HG02884 (cell line): Measurements from ENCODE around the gene SMARCA4.

ENCODE experiments used
- ATAC-seq: cut with Tn5 transposase; IDR thresholded peaks from one replicate; pipeline ENCODE4 v1.9.1; 2021; ENCODE audit warnings: mild to moderate bottlenecking, moderate library complexity; ENCODE audit not compliant: unreplicated experiment

The SMARCA4 gene

GRCh38 chr19:11028146-11028545 is 67.3 kb downstream of the SMARCA4 start:
- no peak for ATAC-seq

GRCh38 chr19:11031421-11032070 is 70.7 kb downstream of the SMARCA4 start:
- ATAC-seq, result no peak

- ATAC-seq, result no peak
These were observed 72.4 kb downstream of the SMARCA4 start for GRCh38 chr19:11033251-11033650.

- ATAC-seq, result no peak
These were observed 72.9 kb downstream of the SMARCA4 start for GRCh38 chr19:11033763-11034162.

GRCh38 chr19:11034449-11035213 is 73.8 kb downstream of the SMARCA4 start:
- ATAC-seq, result no peak

- no peak for ATAC-seq
These were observed 74.9 kb downstream of the SMARCA4 start for GRCh38 chr19:11035441-11036377.

GRCh38 chr19:11038511-11038910 is 77.7 kb downstream of the SMARCA4 start:
- no peak for ATAC-seq

GRCh38 chr19:11041194-11041593 is 80.4 kb downstream of the SMARCA4 start:
- no peak for ATAC-seq

GRCh38 chr19:11041966-11042627 is 81.3 kb downstream of the SMARCA4 start:
- ATAC-seq, result no peak

GRCh38 chr19:11044431-11044830 is 83.6 kb downstream of the SMARCA4 start:
- ATAC-seq, result no peak

- ATAC-seq, result no peak
These were observed 84.7 kb downstream of the SMARCA4 start for GRCh38 chr19:11045536-11045935.

- ATAC-seq, result no peak
These were observed 86.0 kb downstream of the SMARCA4 start for GRCh38 chr19:11046605-11047354.

GRCh38 chr19:11047866-11048265 is 87.0 kb downstream of the SMARCA4 start:
- no peak for ATAC-seq

GRCh38 chr19:11050323-11051114 is 89.7 kb downstream of the SMARCA4 start:
- no peak for ATAC-seq

- no peak for ATAC-seq
These were observed 93.0 kb downstream of the SMARCA4 start for GRCh38 chr19:11053817-11054195.

- no peak for ATAC-seq
These were observed 93.4 kb downstream of the SMARCA4 start for GRCh38 chr19:11054200-11054599.

GRCh38 chr19:11054628-11055027 is 93.8 kb downstream of the SMARCA4 start:
- ATAC-seq, result no peak

GRCh38 chr19:11058246-11059030 is 97.6 kb downstream of the SMARCA4 start:
- ATAC-seq, result no peak
